ENCODE results near the gene AGO4.
"Not testable (repeated sequence)": the region's sequence is repeated elsewhere in the genome, so short reads cannot be mapped to it uniquely, and the experiment has no call there.

Gene AGO4

DNA sequence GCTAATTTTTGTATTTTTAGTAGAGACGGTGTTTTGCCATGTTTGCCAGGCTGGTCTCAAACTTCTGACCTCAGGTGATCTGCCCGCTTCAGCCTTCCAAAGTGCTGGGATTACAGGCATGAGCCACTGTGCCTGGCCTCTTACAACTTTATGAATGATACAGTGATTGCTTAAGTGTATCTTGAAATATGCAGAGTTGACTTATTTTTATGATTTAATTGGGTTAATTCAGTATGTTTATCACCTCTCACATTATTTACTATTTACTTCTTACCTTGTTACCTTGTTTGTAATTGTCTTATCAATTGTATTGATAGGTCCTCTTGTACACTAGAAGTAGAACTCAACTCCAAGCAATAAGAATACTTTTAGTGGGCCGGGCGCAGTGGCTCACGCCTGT is 4.9 kb downstream of the AGO4 start:
- DNase-seq: not testable (repeated sequence)

DNA sequence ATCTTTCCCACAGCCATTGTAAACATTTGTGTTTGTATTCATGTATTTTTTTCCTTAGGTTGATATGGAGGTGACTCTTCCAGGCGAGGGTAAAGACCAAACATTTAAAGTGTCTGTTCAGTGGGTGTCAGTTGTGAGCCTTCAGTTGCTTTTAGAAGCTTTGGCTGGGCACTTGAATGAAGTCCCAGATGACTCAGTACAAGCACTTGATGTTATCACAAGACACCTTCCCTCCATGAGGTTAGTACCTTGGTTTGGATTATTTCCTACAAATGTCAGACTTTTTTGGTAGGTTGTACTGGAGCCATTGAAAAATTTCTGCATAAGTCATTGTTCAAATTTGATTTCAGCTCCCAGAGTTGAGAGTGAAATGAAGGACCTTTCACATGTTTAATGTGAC is 17.4 kb downstream of the AGO4 start:
- no peak for DNase-seq

DNA sequence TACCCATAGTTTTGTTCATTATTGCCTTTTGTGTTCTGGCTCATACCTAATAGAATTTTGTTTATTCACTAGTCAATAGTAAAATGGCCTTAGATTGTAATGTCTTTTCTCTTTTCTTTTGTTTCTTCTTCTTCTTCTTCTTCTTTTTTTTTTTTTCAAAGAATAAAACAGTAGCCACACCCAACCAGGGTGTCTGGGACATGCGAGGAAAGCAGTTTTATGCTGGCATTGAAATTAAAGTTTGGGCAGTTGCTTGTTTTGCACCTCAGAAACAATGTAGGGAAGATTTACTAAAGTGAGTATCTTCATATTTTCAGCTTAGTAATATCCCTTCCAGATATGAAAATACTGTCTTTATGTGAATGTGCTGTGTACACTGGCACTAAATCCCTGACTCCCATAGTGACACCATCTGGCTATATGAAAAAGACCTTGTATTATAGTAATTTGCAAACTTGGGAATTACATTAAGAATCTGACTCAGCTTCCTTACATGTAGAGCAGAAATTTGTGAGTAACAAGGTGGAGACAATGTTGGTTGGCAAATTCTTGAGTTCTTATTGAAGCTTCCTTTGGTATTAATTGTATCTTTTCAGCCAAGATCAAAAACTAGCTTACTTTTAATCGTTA is 24.6 kb downstream of the AGO4 start:
- DNase-seq: no peak

DNA sequence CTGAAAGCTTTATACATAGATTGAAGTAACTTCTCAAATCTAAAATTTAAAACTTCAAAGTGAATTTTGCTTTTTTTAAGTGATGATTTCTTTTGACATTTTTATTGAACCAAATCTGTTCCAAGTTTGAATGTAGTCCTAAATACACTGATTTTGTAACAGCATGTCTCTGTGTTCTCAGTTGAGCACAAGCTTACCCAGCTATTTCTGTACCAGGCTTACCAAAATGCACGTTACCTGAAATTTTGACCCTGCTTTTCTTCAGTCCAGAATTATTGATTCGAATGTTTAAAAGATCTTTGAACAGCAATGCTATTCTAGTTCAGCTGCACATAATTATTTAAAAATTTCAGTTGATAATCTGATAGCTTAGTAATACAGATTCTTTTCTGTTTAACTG is 25.6 kb downstream of the AGO4 start:
- no peak for DNase-seq

DNA sequence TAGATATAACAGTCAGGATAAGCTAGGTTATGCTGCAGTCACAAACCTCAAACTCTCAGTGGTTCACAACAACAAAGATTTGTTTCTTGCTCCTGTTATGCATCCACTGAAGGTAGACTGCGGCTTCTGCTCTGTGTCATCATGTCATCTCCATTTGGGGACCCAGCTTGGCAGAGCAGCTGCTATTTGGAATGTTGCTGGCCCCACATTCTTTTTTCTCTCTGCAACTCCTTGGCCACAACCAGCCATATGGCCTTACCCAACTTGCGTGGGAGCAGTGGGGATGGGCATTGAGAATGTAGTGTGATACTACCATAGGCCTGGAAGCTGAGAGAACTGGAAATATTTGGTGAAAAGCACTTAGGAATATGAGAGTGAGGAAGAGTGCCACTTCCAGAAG is 26.4 kb downstream of the AGO4 start:
- DNase-seq: no peak

DNA sequence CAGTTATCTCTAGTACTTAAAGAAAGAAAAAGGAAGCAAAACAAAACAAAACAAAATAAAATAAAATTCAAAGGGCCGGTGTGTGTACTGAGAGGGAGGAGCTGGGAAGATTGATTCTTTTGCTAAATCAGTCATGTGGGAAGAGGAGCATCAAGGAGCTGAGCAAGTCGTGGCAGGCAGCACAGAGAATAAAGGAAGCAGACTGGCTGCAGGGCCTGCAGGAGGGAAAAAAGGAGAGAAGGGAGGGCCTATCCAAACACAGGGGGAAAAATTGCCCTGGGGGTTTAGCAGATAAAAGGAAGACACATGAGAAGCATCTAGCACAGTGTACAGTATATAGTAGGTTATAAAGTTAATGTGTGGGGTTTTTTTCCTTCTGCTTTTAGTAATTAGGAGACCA is 27.6 kb downstream of the AGO4 start:
- DNase-seq: no peak

DNA sequence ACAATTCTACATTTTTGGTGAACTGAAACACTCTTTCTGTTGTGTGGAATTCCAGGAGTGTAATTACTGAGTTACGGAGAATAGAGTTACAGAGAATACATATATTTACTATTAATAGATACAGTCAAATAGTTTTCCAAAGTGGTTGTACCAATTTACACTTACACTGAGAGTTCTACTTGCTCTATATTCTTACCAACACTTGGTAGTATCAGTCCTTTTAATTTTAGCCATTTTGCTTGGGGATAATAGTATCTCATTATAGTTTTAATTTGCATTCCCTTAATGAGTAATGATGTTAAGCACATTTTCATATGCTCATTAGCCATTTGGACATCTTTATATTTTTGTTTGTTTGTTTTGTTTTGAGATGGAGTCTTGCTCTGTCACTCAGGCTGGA is 28.9 kb downstream of the AGO4 start:
- no peak for DNase-seq

DNA sequence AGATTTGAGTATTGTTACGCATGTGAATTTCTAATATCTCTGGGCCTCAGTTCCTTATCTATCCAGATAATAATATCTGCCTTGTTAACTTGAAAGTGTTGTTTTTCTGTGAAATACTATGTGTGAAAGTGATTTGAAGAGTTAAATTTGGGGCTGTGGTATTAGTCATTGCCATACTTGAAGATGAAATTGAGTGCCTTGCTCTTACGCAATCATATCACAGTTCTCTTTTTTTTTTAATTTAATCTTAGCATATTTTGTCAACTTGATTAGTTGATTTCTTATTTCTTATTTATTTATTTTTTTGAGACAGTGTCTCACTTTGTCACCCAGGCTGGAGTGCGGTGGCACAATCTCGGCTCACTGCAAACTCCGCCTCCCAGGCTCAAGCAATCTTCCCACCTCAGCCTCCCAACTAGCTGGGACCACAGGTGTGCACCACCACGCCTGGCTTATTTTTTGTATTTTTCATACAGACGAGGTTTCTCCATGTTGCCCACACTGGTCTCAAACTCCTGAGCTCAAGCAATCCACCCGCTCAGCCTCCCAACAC is 31.0 kb downstream of the AGO4 start:
- DNase-seq: no peak

DNA sequence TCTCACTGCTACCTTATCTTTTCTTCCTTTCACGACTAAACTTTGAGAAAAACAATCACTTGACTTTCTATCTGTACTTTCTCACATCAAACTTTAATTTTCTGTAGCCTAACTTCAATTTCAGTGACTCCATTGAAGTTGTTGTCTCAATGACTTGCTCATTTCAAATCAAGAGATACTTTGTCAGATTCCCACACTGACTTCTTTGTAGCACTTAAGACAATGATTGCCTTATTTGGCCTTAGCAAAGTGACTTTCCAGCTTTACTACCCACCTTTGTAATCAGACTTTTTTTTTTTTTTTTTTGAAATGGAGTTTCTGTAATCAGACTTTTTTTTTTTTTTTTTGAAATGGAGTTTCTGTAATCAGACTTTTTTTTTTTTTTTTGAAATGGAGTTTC is 37.0 kb downstream of the AGO4 start:
- DNase-seq: no peak

DNA sequence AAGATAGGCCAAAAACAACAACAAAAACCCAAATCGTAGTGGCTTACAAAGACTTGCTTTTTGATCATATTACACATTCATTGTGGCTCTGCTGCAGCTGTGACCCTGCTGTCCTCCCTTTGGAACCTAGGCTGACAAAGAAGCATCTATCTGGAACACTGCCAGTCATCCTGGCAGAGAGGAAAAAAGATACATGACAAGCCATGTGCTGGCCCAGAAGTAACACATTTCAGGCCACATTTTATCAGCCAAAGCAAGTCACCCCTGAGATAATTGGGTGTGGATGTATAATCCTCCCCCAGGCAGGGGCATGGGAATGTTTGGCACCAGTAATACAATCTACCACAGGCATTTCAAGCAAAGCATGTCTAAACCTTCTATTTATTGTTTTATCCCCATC is 38.0 kb downstream of the AGO4 start:
- no peak for DNase-seq

DNA sequence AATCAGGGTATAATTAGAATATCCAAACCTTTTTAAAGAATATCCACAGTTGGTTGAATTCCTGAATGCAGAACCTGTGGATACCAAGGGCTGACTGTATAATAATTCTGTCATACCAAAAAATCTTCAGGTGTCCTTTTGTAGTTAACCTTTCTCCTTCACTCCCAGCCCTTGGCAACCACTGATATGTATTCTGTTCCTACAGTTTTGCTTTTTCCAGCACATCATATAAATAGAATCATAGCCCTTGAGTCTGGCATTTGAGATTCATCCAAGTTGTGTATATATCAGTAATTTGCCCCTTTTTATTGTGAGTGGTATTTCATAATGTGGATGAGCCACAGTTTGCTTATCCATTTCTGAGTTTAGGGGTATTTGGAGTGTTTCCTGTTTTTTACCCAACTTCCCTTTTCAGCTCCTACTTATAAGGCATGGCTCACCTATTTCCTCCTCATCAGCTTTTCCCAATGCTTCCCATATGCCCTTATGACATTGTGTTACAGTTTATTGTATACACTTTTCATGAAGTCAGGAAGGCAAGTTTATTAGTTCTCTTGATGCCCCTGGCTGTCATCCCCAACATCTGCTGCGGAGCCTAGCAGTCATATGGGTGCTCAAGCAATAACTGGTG is 40.2 kb downstream of the AGO4 start:
- DNase-seq: no peak

DNA sequence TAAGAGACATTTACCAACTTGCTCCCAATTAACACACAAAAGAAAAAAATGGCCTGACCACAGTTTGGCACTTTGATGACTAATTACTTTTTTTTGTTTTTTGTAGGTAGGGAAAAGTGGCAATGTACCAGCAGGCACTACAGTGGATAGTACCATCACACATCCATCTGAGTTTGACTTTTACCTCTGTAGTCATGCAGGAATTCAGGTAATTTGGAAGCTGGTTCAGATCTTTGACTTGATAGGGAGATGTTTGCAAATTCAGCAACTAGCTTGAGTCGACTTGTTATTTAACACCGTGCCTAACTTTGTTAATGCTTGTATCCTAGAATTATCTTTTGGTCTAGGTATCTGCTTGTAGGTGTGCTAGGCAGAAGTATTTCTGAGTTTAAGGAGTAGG is 42.2 kb downstream of the AGO4 start:
- DNase-seq: no peak

DNA sequence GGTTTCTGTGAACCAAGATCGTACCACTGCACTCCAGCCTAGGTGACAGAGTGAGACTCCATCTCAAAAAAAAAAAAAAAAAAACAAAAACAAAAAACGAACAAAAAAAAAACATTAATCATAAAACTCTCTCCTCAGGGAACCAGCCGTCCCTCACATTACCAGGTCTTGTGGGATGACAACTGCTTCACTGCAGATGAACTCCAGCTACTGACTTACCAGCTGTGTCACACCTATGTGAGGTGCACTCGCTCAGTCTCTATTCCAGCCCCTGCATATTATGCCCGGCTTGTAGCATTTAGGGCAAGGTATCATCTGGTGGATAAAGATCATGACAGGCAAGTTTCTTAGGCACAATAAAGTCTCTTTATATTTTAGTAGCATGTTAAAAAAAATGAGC is 42.9 kb downstream of the AGO4 start:
- DNase-seq: no peak

DNA sequence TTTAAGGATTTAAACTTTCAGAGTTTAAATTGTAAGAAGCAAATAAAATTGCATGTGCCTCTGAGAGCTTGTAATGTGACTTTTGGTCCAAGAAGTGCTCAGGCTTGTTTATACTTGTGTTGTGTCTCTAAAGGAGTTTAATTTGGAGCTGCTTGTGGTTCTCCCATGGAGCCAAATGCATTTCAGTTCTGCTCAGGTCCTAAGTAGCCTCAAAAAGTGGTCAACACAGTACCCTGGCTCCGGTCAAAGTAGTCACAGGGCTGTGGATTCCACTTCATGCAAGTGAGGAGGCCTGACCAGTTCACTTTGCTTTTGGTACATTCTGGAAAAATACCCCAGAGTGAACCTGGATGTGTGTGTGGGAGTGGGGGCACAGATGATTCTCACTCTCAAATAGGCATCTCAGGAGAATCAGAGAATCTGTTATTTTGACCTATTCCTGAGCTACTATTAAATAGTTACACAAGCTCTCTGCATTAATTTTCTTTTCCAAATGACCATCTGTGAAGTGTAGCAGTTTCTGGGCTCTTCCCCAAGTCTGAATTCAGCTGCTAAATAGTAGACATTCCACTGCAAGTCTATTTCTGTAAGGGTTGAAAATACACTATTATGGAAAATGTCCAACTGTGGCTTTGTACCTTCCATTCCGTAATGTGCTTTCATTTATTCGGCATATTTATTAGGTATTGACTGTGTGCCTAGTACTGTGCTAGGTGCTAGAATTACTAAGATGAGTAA is 43.5 kb downstream of the AGO4 start:
- no peak for DNase-seq

DNA sequence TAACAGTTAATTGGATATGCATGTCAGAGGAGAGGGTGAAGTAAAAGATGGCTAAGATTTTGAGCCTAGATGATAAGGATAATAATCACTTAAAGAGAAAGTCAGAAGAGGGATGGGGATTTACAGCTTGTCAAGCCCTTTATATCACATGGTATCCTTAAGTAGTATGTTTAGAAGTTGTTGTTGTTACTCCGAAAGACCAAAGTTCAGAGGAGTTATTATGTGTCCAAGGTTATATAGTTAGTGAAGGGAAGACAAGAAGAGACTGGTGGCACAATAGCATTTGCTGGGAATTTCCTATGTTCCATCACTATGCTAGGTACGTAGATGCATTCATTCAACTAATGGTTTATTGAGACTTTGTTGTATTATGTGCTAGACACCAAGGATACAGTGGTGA is 44.4 kb downstream of the AGO4 start:
- DNase-seq: no peak

DNA sequence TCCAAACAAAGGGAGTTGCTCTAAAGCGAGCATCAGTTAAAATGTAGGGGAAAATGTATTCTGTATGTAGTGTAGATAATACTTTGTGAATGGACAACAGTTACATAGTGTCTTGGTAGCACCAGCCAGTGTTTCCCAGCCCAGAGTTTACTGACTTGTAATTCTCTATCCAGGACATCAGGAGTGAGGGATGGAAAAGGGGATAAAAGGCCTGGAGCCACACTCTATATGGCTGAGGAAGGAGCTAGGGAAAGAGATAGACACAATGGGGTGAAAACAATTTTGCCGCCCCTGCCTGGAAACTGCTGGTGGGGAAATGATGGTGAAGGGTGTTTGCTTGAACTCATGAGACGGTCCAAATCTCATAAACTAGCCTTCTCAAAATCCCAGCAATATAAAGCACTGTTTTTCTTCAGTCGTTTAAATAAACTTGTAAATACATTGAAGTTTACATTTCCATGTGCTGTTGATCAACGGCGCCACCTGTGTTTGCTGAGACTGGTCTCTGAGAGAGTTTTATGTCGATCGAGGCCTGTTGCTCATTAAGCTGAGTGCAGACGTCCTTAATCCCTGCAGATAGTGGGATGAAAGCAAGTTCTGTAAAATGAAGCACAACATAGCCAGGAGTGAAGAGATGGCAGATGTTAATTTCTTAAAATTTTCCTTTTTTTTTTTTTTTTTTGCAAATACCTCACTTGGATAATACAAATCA is 47.3 kb downstream of the AGO4 start:
- peak; percentile 85 for DNase-seq

DNA sequence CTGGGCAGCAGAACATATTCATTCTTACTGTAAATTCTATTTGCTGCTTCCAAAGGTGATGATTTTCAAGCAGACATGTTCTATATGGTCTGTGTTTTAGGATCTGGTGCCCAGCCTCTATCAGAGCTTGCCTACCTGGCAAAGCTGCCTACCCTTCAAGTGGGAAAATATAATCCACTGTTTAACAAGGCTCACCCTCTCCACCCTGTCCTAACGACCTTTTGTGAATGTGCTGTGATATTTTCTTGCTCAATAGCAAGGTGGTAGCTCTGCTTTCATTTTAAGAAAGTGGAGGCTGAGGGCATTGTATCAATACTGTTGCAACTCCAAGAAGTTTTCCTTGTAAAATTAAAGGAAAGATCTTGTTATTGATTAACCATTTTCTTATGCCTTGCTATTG is 49.1 kb downstream of the AGO4 start:
- peak; percentile 62 for DNase-seq

DNA sequence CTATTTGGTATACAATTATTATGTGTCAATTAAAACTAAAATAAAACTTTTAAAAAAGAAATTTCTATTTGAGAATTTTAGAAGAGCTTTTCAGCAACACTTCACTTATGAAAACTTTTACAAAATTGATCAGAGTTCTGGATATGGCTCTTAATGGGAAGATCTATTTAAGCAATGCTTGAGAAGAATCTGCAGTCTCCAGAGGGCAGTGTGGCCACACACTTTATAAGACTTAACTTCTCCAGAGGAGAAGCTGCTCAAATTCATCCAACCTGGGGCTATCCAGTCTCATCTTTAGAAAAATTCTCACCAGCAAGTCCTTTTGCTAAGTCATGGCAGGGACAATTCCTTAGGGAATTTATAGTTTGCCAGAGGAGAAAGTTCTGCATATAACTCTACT is 50.0 kb downstream of the AGO4 start:
- no peak for DNase-seq

DNA sequence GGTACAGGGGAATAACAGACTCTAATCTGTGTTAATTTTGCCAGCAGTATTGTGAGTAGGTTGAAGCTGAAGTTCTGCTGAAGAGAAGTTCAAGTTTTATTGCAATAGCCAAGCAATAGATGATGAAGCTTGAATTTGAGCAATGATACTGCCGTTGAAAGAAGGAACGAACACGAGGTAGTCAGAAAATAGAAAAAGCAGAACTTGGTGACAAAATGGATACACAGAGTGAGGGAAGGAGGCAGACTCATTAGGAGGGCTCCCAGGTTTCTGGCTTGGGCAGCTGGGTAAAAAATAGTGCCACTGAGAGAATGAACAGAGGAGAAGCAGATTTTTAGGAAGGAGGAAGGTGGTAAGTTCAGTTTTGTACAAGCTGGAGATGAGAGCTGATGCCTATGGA is 52.9 kb downstream of the AGO4 start:
- DNase-seq: no peak

DNA sequence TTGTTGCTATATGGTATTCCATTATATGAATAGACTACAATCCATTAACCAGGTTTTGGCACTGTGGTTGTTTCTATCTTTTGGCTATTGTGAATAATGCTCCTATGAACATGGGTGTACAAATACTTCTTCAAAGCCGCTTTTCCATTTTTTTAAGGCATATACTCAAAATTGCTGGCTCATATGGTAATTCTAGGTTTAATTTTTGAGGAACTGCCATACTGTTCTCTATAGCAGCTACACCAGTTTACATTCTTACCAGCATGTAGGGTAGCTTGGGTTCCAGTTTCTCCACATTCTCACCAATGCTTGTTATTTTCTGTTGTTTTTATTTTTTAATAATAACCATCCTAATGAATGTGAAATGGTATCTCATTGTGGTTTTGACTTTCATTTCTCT is 55.3 kb downstream of the AGO4 start:
- DNase-seq: no peak

DNA sequence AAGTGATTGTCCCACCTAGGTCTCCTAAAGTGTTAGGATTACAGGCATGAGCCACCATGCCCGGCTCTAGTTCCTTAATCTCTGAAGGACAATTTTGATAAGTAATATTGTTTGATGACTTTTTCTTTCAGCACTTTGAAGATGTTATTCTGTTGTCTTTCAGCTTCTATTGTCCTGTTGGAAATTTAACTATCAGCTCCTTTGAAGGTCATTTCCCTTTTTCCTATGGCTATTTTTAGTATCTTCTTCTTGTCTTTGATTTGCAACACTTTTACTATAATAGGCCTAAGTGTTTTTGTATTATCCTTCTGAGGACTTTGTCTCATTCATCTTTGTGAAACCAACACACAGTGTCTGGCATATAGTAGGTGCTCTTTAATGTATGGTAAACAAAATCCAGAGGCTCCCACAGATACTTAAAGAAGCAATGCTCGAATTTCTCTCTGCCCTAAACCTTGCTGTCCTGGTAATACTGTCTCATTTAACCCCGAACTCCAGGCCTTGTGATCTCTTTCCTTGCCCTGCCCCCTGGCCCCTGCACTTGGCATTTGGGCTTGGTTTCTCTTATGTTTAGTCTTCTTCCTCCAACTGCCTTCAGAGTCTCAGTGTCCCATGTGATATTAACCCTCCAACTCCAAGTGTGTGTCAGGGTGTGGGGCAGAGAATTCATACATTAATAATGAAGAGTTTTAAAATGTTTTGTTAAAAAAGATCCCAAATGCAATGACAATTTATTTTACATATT is 56.2 kb downstream of the AGO4 start:
- DNase-seq: no peak

DNA sequence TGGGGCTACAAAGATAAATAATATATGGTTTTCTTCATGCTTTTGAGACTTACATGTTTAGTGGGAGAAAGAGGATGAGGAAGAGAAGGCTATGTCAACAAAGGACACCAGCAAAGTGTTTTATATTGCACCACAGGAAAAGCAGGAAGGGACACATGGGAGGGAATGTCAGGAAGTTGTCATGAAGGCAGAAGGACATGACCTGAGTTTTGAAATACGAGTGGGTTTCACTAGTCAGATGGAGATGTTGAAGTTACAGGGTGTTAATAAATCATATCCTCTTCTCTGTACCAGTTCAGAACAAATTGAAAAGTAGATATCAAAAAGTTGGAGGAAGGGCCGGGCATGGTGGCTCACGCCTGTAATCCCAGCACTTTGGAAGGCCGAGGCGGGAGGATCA is 57.0 kb downstream of the AGO4 start:
- DNase-seq: no peak

DNA sequence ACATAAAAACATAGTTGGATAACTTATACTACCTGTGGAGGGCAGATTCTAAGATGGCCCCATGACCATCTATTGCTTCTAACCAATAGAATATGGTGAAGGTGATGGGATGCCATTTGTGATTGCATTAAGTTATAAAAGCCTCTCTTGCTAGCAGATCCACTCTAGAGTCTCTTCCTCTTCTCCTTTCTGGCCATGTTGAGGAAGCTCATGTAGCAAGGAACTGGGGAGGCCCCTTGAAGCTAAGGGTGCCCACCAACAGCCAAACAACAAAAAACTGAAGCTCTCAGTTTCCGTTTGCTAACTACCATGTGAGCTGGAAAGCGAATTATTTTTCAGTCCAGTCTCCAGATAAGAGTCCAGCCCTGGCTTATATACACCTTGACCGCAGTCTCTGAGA is 59.2 kb downstream of the AGO4 start:
- DNase-seq: no peak

All from NCI-H1092 treated with DMSO at 0.1 percent for 48 hours (cell line).